ENCODE measurements around the gene PEPD. TPM values are rescaled to one million over a fixed set of nuclear protein-coding genes. Genes with fewer than 3 reads are reported as not detected.

PEPD gene
- total RNA-seq, 4 donors from 2014 or later, result 58.9 to 81.0 (median 70.7) TPM

DNA sequence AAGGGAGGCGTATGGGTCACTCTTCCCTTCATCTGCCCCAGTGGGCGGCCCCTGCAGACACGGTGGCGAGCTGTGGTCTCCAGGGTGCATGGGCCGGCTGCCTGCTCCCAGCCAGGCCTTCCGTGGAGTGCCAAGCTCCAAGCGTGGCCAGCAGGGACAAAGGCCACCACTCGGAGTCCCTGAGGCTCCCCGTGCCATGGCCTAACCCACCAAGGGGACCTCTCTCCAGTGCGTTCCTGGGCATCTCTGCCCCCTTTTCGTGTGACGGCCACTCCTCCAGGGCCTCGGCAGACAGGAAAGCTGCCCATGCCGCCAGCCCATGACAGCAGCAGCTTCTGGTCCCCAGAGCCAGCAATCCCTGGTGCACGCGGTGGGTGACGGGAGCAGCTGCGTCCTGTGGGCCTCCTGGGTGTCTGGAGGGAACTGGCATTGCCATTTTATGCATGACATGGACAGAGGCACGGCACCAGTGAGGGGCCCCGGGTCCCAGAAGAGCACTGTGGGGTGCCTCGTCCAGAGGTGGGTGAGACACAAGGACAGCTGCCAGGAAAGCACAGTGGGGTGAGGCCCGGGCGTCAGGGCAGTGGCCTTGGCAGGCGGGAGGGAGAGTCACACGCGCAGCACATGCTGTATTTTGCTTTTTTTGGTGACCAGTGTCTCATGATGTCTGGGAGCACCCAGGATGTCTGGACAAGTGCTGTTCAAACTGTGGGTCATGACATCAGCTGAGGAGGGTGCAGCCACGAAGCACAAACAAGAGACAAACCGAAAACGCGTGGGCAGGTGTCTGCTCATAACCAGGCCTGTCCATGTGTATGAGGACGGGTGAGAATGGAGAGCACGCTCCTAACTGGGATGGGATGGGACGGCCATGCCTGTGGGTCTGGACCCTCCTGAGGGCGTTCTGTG is 115.8 kb downstream of the PEPD start:
- TF ChIP-seq POLR2A (IDR thresholded peaks at IDR 0.05), result no peak
- TF ChIP-seq, protein P1, sequence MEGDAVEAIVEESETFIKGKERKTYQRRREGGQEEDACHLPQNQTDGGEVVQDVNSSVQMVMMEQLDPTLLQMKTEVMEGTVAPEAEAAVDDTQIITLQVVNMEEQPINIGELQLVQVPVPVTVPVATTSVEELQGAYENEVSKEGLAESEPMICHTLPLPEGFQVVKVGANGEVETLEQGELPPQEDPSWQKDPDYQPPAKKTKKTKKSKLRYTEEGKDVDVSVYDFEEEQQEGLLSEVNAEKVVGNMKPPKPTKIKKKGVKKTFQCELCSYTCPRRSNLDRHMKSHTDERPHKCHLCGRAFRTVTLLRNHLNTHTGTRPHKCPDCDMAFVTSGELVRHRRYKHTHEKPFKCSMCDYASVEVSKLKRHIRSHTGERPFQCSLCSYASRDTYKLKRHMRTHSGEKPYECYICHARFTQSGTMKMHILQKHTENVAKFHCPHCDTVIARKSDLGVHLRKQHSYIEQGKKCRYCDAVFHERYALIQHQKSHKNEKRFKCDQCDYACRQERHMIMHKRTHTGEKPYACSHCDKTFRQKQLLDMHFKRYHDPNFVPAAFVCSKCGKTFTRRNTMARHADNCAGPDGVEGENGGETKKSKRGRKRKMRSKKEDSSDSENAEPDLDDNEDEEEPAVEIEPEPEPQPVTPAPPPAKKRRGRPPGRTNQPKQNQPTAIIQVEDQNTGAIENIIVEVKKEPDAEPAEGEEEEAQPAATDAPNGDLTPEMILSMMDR (IDR thresholded peaks at IDR 0.05), result no peak
- DNase-seq (ENCODE audit: low spot score in 2 of 2), result no peak
- H3K4me3 ChIP-seq (ENCODE audit: low read depth, poor library complexity, severe bottlenecking), result no peak overlapping the region
- intact Hi-C loops (cut with DNase I; ENCODE audit: low total_unique reads), result loop anchor here (2.0 kb wide), 1 partner anchor 165 kb away; no protein-coding TSS in a partner anchor
- WGBS, 2 donors, result 76 to 77% methylated on average over 31 to 34 of the region's 34 CpGs

DNA sequence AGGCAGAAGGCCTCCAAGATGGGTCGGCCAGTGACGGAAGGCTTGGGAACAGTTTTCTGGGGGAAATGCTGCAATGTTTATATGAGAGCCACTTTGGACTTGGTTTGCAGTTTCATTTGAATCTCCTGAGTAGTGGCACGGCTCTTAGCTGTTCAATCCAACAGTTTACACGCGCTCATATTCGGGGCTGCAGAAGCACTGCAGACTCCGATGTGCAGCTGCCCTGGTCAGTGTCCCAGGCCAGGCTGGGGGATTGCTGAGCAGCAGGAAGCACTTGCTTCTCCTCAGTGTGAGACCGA is 116.4 kb downstream of the PEPD start:
- H3K4me3 ChIP-seq (ENCODE audit: low read depth, poor library complexity, severe bottlenecking), result no peak overlapping the region
- intact Hi-C loops (cut with DNase I; ENCODE audit: low total_unique reads), result no loop called here
- no peak for DNase-seq (ENCODE audit: low spot score in 2 of 2)
- WGBS, 2 donors, result 56 to 71% methylated on average over 8 of the region's 8 CpGs
- TF ChIP-seq, protein P1 (IDR thresholded peaks at IDR 0.05), result no peak

GRCh38 chr19:33404506-33405253 is 116.9 kb downstream of the PEPD start:
- TF ChIP-seq, protein P1 (IDR thresholded peaks at IDR 0.05), result no peak
- TF ChIP-seq POLR2A (IDR thresholded peaks at IDR 0.05), result no peak
- 69 to 75% methylated on average over 18 of the region's 18 CpGs for WGBS, 2 donors
- intact Hi-C loops (cut with DNase I; ENCODE audit: low total_unique reads), result no loop called here
- DNase-seq (ENCODE audit: low spot score in 2 of 2), result no peak
- H3K4me3 ChIP-seq (ENCODE audit: low read depth, poor library complexity, severe bottlenecking), result no peak overlapping the region

GRCh38 chr19:33403973-33404304 is 117.7 kb downstream of the PEPD start:
- no peak overlapping the region for H3K4me3 ChIP-seq (ENCODE audit: low read depth, poor library complexity, severe bottlenecking)
- no peak for DNase-seq (ENCODE audit: low spot score in 2 of 2)
- intact Hi-C loops (cut with DNase I; ENCODE audit: low total_unique reads), result no loop called here
- WGBS, 2 donors, result 90 to 96% methylated on average over 6 of the region's 6 CpGs
- no peak for TF ChIP-seq POLR2A (IDR thresholded peaks at IDR 0.05)
- TF ChIP-seq, protein P1 (IDR thresholded peaks at IDR 0.05), result no peak

DNA sequence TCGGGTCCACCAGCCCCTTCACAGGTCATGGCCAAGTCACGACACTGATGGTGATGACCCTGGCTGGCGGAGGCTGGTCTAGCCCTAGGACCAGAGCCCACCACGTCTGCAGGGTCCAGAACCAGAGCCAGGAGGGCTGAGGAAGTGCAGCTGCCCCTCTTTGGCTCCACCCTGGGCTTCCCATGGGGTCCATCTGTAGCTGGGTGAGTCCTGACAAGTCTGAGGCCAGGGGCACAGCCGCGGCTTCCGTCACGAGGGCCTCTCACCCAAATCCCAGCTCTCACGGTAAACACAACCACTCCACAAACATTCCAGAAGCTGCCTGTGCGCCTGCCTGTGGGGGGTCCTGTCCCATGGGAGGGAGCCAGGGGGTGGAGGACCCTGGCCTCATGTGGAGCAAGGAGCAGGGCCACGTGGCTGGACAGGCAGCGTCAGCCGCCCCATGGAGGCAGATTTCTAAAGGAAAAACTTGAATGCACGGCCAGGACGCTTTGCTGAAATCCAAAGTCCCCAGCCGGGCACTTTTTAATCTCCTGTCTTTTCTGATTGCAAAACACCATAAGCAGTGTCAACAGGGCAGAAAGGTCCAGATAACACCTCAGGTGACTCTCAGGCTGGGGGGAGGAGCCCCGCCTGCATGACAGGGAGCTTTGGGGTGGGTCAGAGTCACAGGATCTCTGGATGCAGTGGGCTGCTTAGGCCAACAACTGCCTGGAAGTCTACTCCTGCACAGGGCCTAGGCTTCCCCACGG is 118.2 kb downstream of the PEPD start:
- no peak overlapping the region for H3K4me3 ChIP-seq (ENCODE audit: low read depth, poor library complexity, severe bottlenecking)
- no peak for DNase-seq (ENCODE audit: low spot score in 2 of 2)
- TF ChIP-seq, protein P1 (IDR thresholded peaks at IDR 0.05), result no peak
- TF ChIP-seq POLR2A (IDR thresholded peaks at IDR 0.05), result no peak
- WGBS, 2 donors, result 84 to 89% methylated on average over 16 to 18 of the region's 18 CpGs
- intact Hi-C loops (cut with DNase I; ENCODE audit: low total_unique reads), result no loop called here
